ENCODE results near the gene IL17RD.

The IL17RD gene

GRCh38 chr3:57168151-57168550 lies 3.0 kb upstream of the IL17RD start:
- no peak for TF ChIP-seq CTCF (IDR thresholded peaks at IDR 0.05; ENCODE audit: low read depth, low read length)
- no peak for DNase-seq (ENCODE audit: low read depth in 2 of 2)
- no peak overlapping the region for H3K4me3 ChIP-seq (replicated peaks in 1 of 2; ENCODE audit: low read depth in 2 of 2, low read length in 2 of 2)

- no peak overlapping the region for H3K4me3 ChIP-seq (replicated peaks in 1 of 2; ENCODE audit: low read depth in 2 of 2, low read length in 2 of 2)
- TF ChIP-seq CTCF (IDR thresholded peaks at IDR 0.05; ENCODE audit: low read depth, low read length): no peak
- DNase-seq (ENCODE audit: low read depth in 2 of 2): no peak
Measured at GRCh38 chr3:57166660-57167059, 1.5 kb upstream of the IL17RD start.

GRCh38 chr3:57165641-57166040 lies 488 bp upstream of the IL17RD start:
- H3K4me3 ChIP-seq (replicated peaks in 1 of 2; ENCODE audit: low read depth in 2 of 2, low read length in 2 of 2): no peak overlapping the region
- no peak for TF ChIP-seq CTCF (IDR thresholded peaks at IDR 0.05; ENCODE audit: low read depth, low read length)
- no peak for DNase-seq (ENCODE audit: low read depth in 2 of 2)

GRCh38 chr3:57164217-57164656 lies 916 bp downstream of the IL17RD start:
- no peak for TF ChIP-seq CTCF (IDR thresholded peaks at IDR 0.05; ENCODE audit: low read depth, low read length)
- DNase-seq (ENCODE audit: low read depth in 2 of 2): peak; percentile 13 to 46

GRCh38 chr3:57163751-57164150 lies 1.4 kb downstream of the IL17RD start:
- peak overlapping the region in 1 of 2 donors; percentile 63 for H3K4me3 ChIP-seq (replicated peaks in 1 of 2; ENCODE audit: low read depth in 2 of 2, low read length in 2 of 2)
- no peak for TF ChIP-seq CTCF (IDR thresholded peaks at IDR 0.05; ENCODE audit: low read depth, low read length)
- no peak for DNase-seq (ENCODE audit: low read depth in 2 of 2)

More at GRCh38 chr3:57164217-57164656, 916 bp downstream of the IL17RD start:
- peak overlapping the region; percentile 63 to 64 for H3K4me3 ChIP-seq (replicated peaks in 1 of 2; ENCODE audit: low read depth in 2 of 2, low read length in 2 of 2)

- no peak for DNase-seq (ENCODE audit: low read depth in 2 of 2)
- no peak for TF ChIP-seq CTCF (IDR thresholded peaks at IDR 0.05; ENCODE audit: low read depth, low read length)
- no peak overlapping the region for H3K4me3 ChIP-seq (replicated peaks in 1 of 2; ENCODE audit: low read depth in 2 of 2, low read length in 2 of 2)
Measured at GRCh38 chr3:57161915-57162314, 3.2 kb downstream of the IL17RD start.
